NOMO-1 treated with dmso at 0.1 percent for 144 hours (cell line): Measurements from ENCODE around the gene SERPINA4.

ENCODE experiments used
- DNase-seq: peaks from one replicate; lab custom pipeline; 2025; ENCODE audit not compliant: unreplicated experiment; lab: John Stamatoyannopoulos, UW

The SERPINA4 gene

DNA sequence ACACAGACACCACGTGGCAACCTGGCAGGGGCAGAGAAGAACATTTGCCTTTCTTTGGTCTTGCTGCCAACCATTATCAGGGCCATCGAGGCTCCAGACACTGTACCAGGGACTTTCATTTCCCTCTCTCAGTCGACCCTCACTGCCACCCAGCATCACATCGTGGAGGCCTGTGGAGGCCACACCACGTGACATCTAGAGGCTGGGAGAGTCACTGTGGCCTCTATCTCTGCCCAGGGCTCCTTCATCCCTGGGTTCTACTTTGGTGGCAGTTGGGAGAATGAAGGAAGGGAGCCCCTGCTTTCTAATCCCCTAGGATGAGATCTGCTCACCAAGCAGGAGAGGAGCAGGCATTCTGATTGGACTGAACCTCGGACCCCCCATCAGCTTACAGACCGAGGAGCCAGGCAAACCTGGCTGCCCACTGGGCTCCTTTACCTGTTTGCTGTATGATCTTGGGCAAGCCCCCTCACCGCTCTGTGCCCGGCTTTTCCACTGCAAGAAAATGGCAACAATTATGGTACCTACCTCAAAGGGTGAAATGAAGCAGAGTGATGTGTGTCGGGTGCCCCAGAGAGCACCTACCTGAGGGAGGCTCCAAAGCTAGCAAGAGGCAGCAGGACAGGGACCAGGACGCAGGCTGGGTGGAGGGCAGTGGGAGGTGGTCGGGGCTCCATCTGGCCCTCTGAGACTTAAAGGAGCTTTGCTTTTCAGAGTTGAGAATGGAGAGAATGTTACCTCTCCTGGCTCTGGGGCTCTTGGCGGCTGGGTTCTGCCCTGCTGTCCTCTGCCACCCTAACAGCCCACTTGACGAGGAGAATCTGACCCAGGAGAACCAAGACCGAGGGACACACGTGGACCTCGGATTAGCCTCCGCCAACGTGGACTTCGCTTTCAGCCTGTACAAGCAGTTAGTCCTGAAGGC is 52.7 kb downstream of the SERPINA4 start:
- no peak for DNase-seq

DNA sequence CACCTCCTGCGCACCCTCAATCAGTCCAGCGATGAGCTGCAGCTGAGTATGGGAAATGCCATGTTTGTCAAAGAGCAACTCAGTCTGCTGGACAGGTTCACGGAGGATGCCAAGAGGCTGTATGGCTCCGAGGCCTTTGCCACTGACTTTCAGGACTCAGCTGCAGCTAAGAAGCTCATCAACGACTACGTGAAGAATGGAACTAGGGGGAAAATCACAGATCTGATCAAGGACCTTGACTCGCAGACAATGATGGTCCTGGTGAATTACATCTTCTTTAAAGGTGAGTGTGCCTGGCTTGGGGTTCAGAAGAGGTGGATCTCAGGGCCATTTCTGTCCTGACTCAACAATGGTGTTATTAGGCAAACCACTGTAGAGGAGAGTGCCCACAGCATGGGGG is 53.6 kb downstream of the SERPINA4 start:
- DNase-seq = no peak

DNA sequence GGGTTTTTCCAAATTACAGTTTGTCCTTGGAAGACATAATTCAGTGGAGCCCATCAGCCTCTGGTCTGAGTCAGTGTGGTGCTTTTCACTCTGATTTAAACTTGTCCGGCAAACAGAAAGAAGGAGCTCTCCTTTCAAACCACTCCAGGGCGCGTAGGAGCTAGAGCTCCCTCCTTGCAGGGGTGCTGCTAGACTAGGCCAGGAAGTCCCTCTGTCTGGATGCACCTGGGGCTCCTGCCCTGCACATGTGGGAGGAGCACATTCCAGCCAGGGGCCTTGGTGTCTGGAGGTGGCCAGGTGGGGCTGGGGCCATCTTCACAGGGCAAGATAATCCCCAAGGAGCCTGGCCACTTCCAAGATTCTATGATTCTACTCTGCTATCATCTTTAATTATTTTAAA is 54.0 kb downstream of the SERPINA4 start:
- no peak for DNase-seq

DNA sequence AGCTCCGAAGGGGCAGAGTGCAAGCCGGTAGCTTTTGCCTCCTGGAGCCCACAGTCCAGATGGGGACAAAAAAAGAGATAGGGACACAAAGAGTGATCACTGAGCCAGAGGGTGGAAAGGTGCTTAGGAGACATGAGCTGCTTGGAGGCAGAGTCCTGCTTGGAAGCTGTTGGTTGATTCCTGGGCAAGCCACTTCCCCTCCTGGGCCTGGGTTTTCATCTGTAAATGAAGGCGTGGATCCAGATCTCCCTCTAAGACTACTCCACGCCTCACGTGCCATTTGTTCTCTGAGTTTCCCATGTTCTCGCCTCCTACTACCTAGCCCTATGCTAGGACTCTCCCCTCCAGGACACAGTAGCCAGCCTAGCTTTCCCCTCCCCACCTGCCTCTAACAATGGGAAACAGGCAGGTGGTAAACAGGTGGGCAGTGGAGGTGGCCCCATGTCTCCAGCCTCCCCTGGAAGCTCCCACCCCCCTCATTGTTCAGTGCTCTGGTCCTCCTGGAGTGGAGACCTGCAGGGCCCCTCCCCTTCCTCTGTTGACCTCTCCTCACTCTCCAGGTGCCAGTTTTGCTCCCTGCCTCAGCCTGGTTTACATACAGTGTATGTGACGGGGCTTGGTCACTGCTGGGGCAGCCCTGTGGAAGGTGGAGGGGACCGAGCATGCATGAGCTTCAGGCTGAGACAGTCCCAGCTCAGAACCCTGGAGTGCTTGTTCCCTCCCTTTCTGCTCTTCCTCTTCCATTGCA is 54.8 kb downstream of the SERPINA4 start:
- DNase-seq = no peak

DNA sequence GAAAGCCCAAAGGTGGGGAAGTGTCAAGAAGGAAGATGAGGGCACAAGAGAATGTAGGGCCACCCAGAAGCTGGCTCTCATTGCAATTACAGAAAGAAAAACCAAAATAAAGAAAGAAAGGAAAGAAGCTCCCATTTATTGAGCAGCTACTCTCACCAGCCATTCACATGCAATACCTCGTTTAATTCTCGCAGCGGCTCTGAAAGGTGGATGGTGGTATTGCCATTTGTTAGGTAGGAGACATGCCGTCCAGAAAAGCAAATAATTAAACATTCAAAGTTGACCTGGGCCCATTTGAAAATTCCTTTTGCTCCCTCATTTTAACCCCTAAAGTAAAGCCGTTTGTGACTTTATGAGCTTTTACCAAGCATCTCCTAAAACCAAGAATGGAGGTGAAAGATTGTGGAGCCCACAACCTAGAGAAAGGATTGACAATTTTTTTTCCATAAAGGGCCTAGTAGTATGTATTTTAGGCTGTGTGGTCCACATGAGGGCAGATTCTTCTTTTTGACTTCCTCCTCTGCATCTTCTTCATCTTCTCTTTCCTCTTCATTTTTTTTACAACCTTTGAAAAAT is 56.2 kb downstream of the SERPINA4 start:
- DNase-seq = no peak

DNA sequence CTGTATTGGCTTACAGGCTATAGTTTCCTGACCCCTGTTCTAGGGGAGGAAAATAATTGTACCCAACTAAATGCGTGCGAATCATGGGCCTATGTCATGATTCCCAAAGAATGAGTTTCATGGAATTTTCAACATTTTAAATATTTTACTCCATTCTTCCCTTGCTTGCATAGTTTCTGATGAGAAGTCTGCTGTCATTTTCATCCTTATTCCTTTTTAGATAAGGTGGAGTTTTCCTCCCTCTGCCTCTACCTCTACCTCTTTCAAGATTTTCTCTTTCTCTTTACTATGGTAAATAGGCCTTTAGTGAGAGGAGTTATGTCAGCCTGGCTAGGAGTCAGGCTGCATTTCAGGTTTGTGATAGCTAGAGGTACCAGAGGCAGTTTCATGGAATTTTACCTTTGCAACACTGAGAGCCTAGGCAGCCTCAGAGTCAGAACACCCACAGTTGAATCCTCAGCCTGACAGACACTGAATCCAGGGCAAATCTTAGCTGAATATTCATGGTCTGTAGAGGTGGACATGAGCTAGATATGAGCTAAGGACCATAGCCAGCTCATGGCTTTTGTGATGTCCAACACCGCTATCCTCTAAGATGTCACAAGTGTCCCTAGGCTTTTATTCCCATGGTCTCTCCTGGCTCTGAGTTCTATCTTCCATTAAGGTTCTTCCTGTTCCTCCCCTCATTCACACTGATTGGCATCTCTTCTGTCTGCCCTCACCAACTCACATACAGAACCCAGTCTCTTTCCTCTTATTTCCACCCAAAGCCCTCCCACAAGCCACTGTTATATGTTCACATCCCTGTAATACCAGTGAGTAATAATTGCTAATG is 57.0 kb downstream of the SERPINA4 start:
- DNase-seq = no peak

DNA sequence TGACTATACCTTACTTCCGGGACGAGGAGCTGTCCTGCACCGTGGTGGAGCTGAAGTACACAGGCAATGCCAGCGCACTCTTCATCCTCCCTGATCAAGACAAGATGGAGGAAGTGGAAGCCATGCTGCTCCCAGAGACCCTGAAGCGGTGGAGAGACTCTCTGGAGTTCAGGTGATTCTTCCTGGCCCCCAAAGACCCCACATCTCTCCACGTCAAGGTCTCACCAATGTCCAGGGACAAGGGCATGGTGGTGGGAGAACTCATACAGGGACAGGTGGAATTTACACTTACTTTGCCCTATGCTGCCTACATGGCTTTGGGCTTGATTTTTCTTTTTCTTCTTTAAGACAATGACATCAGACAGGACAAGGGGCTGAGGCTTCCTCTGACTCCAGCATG is 58.1 kb downstream of the SERPINA4 start:
- no peak for DNase-seq
